ENCODE data around the gene NSF. TPM values are rescaled to one million over a fixed set of nuclear protein-coding genes. Genes with fewer than 3 reads are reported as not detected.

NSF gene
- total RNA-seq, 2 donors from 2014 or later, result 27.2 to 27.9 TPM

GRCh38 chr17:46737326-46737725 is 146.9 kb downstream of the NSF start:
- Histone ChIP-seq H3K4me3 (no peak overlapping the region), H3K27ac (no peak overlapping the region), H3K9me3 (no peaks in the 10 kb centered on the region), H3K36me3 (no peaks in the 10 kb centered on the region), H3K27me3 (replicated peaks; ENCODE audit: insufficient read depth) (no peaks in the 10 kb centered on the region), H3K4me1 (ENCODE audit: control insufficient read depth in 1 of 2, low read depth in 2 of 2) (no peaks in the 10 kb centered on the region)
- no peak for DNase-seq (ENCODE audit: low spot score)
- TF ChIP-seq CTCF (IDR thresholded peaks at IDR 0.05), result no peak
- no peak for ATAC-seq (ENCODE audit: insufficient number of reproducible peaks, low FRiP score, low read depth)

- Histone ChIP-seq H3K9me3 (no peaks in the 10 kb centered on the region), H3K27me3 (replicated peaks; ENCODE audit: insufficient read depth) (no peaks in the 10 kb centered on the region), H3K4me3 (no peak overlapping the region), H3K4me1 (ENCODE audit: control insufficient read depth in 1 of 2, low read depth in 2 of 2) (no peaks in the 10 kb centered on the region), H3K27ac (no peak overlapping the region), H3K36me3 (no peaks in the 10 kb centered on the region)
- ATAC-seq (ENCODE audit: insufficient number of reproducible peaks, low FRiP score, low read depth) (no peak), DNase-seq (ENCODE audit: low spot score) (no peak)
- TF ChIP-seq CTCF (IDR thresholded peaks at IDR 0.05), result no peak
Measured at GRCh38 chr17:46738544-46738943, 148.1 kb downstream of the NSF start.

GRCh38 chr17:46739982-46740381 is 149.5 kb downstream of the NSF start:
- no peaks in the 10 kb centered on the region for H3K27me3 ChIP-seq (replicated peaks; ENCODE audit: insufficient read depth)
- no peaks in the 10 kb centered on the region for H3K36me3 ChIP-seq
- H3K4me3 ChIP-seq, result no peak overlapping the region
- no peaks in the 10 kb centered on the region for H3K9me3 ChIP-seq
- no peak for TF ChIP-seq CTCF (IDR thresholded peaks at IDR 0.05)
- no peak overlapping the region for H3K27ac ChIP-seq
- H3K4me1 ChIP-seq (ENCODE audit: control insufficient read depth in 1 of 2, low read depth in 2 of 2), result no peaks in the 10 kb centered on the region
- no peak for ATAC-seq (ENCODE audit: insufficient number of reproducible peaks, low FRiP score, low read depth)
- DNase-seq (ENCODE audit: low spot score), result no peak

- ATAC-seq (ENCODE audit: insufficient number of reproducible peaks, low FRiP score, low read depth) (no peak), DNase-seq (ENCODE audit: low spot score) (no peak)
- H3K4me3 ChIP-seq, result no peak overlapping the region
- no peak for TF ChIP-seq CTCF (IDR thresholded peaks at IDR 0.05)
- H3K36me3 ChIP-seq, result no peaks in the 10 kb centered on the region
- H3K4me1 ChIP-seq (ENCODE audit: control insufficient read depth in 1 of 2, low read depth in 2 of 2), result no peaks in the 10 kb centered on the region
- no peaks in the 10 kb centered on the region for H3K9me3 ChIP-seq
- H3K27ac ChIP-seq, result no peak overlapping the region
- no peaks in the 10 kb centered on the region for H3K27me3 ChIP-seq (replicated peaks; ENCODE audit: insufficient read depth)
Measured at GRCh38 chr17:46741122-46741730, 150.8 kb downstream of the NSF start.

GRCh38 chr17:46742565-46743270 is 152.2 kb downstream of the NSF start:
- ATAC-seq (ENCODE audit: insufficient number of reproducible peaks, low FRiP score, low read depth), result no peak
- no peak overlapping the region for H3K27ac ChIP-seq

More at GRCh38 chr17:46742565-46743270, 152.2 kb downstream of the NSF start:
- DNase-seq (ENCODE audit: low spot score), result no peak
- no peaks in the 10 kb centered on the region for H3K27me3 ChIP-seq (replicated peaks; ENCODE audit: insufficient read depth)
- no peaks in the 10 kb centered on the region for H3K36me3 ChIP-seq
- H3K9me3 ChIP-seq, result no peaks in the 10 kb centered on the region
- H3K4me1 ChIP-seq (ENCODE audit: control insufficient read depth in 1 of 2, low read depth in 2 of 2), result no peaks in the 10 kb centered on the region
- no peak for TF ChIP-seq CTCF (IDR thresholded peaks at IDR 0.05)
- no peak overlapping the region for H3K4me3 ChIP-seq

Measured in thoracic aorta (tissue), 2 donors.